GM23338 (cell line): ENCODE data around the gene PDCD10. TPM values are rescaled to one million over a fixed set of nuclear protein-coding genes. Genes with fewer than 3 reads are reported as not detected.

Experiments
- ATAC-seq: fragments of 200-7000 bp; cut with Tn5 transposase; 3 replicates; pipeline ENCODE4 v1.9.1; 2020
- DNase-seq: peaks from one replicate; pipeline ENCODE4 v3.0.0-alpha.2; 2015; ENCODE audit warnings: low spot score
- H2AFZ ChIP-seq: fragments of 200-600 bp; sonication (generic); 2 replicates; pipeline ENCODE4 v1.8.0; 2016; ENCODE audit warnings: antibody characterized with exemption, mild to moderate bottlenecking, moderate library complexity
- H3F3A ChIP-seq: fragments of 200-600 bp; sonication (generic); replicated peaks from 2 replicates; pipeline ENCODE4 v1.8.0; 2017; ENCODE audit warnings: antibody characterized with exemption, mixed run types, low read depth
- H3K27ac ChIP-seq: fragments of 200-600 bp; sonication (generic); 2 replicates; pipeline ENCODE4 v1.6.1; 2016; ENCODE audit warnings: low read depth
- H3K27me3 ChIP-seq: fragments of 200-600 bp; sonication (generic); 2 replicates; pipeline ENCODE4 v1.8.0; 2016; ENCODE audit warnings: mild to moderate bottlenecking, mixed run types, moderate library complexity; ENCODE audit not compliant: insufficient read depth
- H3K36me3 ChIP-seq: fragments of 200-600 bp; sonication (generic); 2 replicates; pipeline ENCODE4 v1.8.0; 2016; ENCODE audit warnings: mild to moderate bottlenecking; ENCODE audit not compliant: insufficient read depth
- H3K4me1 ChIP-seq: fragments of 200-600 bp; sonication (generic); 2 replicates; pipeline ENCODE4 v1.8.0; 2016; ENCODE audit warnings: mild to moderate bottlenecking, moderate library complexity; ENCODE audit not compliant: insufficient read depth
- H3K4me2 ChIP-seq: fragments of 200-600 bp; sonication (generic); 2 replicates; pipeline ENCODE4 v1.7.1; 2017; ENCODE audit warnings: mixed run types
- H3K4me3 ChIP-seq: fragments of 200-600 bp; sonication (generic); 2 replicates; pipeline ENCODE4 v1.6.1; 2016; ENCODE audit warnings: mixed run types
- H3K79me2 ChIP-seq: fragments of 200-600 bp; sonication (generic); replicated peaks from 2 replicates; pipeline ENCODE4 v1.8.0; 2017; ENCODE audit warnings: mild to moderate bottlenecking; ENCODE audit not compliant: insufficient read depth
- H3K9me2 ChIP-seq: fragments of 200-600 bp; sonication (generic); 2 replicates; pipeline ENCODE4 v1.8.0; 2017; ENCODE audit not compliant: insufficient read depth
- H4K20me1 ChIP-seq: fragments of 200-600 bp; sonication (generic); replicated peaks from 2 replicates; pipeline ENCODE4 v1.8.0; 2017; ENCODE audit warnings: mild to moderate bottlenecking; ENCODE audit not compliant: insufficient read depth
- H3K27ac Mint-ChIP-seq: 2 replicates; pipeline ENCODE4 v1.8.0; 2020; ENCODE audit warnings: inconsistent platforms, mild to moderate bottlenecking, moderate library complexity, mixed read lengths
- H3K27me3 Mint-ChIP-seq: 3 replicates; pipeline ENCODE4 v1.8.0; 2022; ENCODE audit warnings: low read depth, mild to moderate bottlenecking, moderate library complexity, mixed read lengths, inconsistent platforms; ENCODE audit not compliant: insufficient read depth, poor library complexity
- H3K36me3 Mint-ChIP-seq: 3 replicates; pipeline ENCODE4 v1.8.0; 2021; ENCODE audit warnings: low read depth, mild to moderate bottlenecking, inconsistent platforms, moderate library complexity, mixed read lengths
- H3K4me1 Mint-ChIP-seq: 3 replicates; pipeline ENCODE4 v1.8.0; 2020; ENCODE audit warnings: mild to moderate bottlenecking, inconsistent platforms, mixed read lengths
- H3K4me3 Mint-ChIP-seq: 3 replicates; pipeline ENCODE4 v1.8.0; 2021; ENCODE audit warnings: moderate library complexity, mild to moderate bottlenecking, inconsistent platforms, mixed read lengths
- H3K9me3 Mint-ChIP-seq: 3 replicates; pipeline ENCODE4 v1.8.0; 2020; ENCODE audit warnings: moderate library complexity, mild to moderate bottlenecking, inconsistent platforms, mixed read lengths
- CREB1 ChIP-seq: fragments of 250-450 bp; sonication (Bioruptor Pico); IDR thresholded peaks from 2 replicates; pipeline ENCODE4 v1.5.0; 2020; ENCODE audit warnings: low read depth, mild to moderate bottlenecking, moderate library complexity
- EZH2 ChIP-seq: fragments of 200-600 bp; sonication (generic); IDR thresholded peaks from one replicate; pipeline ENCODE4 v1.8.0; 2017; ENCODE audit warnings: antibody characterized with exemption, mild to moderate bottlenecking, low read depth; ENCODE audit not compliant: unreplicated experiment
- JUNB ChIP-seq: IDR thresholded peaks from one replicate; pipeline ENCODE4 v1.6.1; 2016; ENCODE audit warnings: antibody characterized with exemption; ENCODE audit not compliant: unreplicated experiment
- NANOG ChIP-seq: IDR thresholded peaks from 2 replicates; pipeline ENCODE4 v1.6.1; 2016; ENCODE audit warnings: antibody characterized with exemption, borderline replicate concordance
- POLR2AphosphoS5 ChIP-seq: IDR thresholded peaks from 2 replicates; pipeline ENCODE4 v1.6.1; 2016; ENCODE audit warnings: antibody characterized with exemption, low read depth
- STAT1 ChIP-seq: IDR thresholded peaks from one replicate; pipeline ENCODE4 v1.6.1; 2016; ENCODE audit warnings: antibody characterized with exemption; ENCODE audit not compliant: unreplicated experiment
- ZNF114 ChIP-seq: fragments of 250-450 bp; sonication (Bioruptor Pico); IDR thresholded peaks from 2 replicates; pipeline ENCODE4 v1.5.0; 2020; ENCODE audit warnings: mild to moderate bottlenecking, moderate library complexity
- ZNF331 ChIP-seq: fragments of 250-450 bp; sonication (Bioruptor Pico); IDR thresholded peaks from 2 replicates; pipeline ENCODE4 v1.5.0; 2020; ENCODE audit warnings: low read depth, mild to moderate bottlenecking, moderate library complexity
- polyA plus RNA-seq: library from polyadenylated mRNA; unstranded; fragments of >200 nt; fragmentation: Nextera tagmentation; extraction: Ambion mirVana; gene quantifications from 2 replicates; pipeline ENCODE4 v1.2.1, GENCODE V29; 2016
- total RNA-seq: library from RNA; depleted of rRNA; stranded (reverse); fragments of >200 nt; shearing (Covaris generic); gene quantifications from 2 replicates; pipeline ENCODE4 v1.2.3, GENCODE V29; 2014
- TF ChIP-seq, protein P1 (sequence below): IDR thresholded peaks from 2 replicates; pipeline ENCODE4 v1.6.1; 2016; ENCODE audit warnings: antibody characterized with exemption

The PDCD10 gene
- total and polyA plus RNA-seq, 2 experiments from 2014 or later = 95.2 to 125 TPM

DNA sequence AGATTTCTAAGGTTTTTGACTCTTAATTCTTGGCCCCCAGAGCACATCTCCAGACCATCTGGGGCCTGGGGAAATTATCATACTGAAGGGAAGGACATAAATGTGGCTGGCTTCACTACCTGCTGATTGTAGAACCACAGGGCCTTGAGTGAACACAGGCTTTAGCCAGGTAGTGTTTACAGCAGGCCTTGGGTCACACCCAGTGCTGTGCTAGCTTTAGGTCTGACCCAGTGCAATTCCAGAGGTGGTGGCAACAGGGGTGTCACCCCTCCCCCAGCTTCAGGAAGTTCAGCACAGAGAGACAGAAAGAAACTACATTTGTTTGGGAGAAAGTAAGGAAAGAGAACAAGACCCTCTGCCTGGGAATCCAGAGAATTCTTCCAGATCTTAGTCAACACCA lies 24.1 kb downstream of the PDCD10 start:
- H3K4me1 Mint-ChIP-seq = peaks cover 22% of the 10 kb centered on the region
- TF ChIP-seq POLR2AphosphoS5 (no peak), CREB1 (CRISPR knock-in tag) (no peak), ZNF114 (CRISPR knock-in tag) (no peak), JUNB (no peak)
- TF ChIP-seq, protein P1, sequence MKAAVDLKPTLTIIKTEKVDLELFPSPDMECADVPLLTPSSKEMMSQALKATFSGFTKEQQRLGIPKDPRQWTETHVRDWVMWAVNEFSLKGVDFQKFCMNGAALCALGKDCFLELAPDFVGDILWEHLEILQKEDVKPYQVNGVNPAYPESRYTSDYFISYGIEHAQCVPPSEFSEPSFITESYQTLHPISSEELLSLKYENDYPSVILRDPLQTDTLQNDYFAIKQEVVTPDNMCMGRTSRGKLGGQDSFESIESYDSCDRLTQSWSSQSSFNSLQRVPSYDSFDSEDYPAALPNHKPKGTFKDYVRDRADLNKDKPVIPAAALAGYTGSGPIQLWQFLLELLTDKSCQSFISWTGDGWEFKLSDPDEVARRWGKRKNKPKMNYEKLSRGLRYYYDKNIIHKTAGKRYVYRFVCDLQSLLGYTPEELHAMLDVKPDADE = no peak
- no peak for DNase-seq
- Histone ChIP-seq H3K27me3 (no peaks in the 10 kb centered on the region), H3K4me3 (no peak overlapping the region), H3K4me2 (no peak overlapping the region), H3K79me2 (peaks cover 85% of the 10 kb centered on the region), H3K27ac (no peak overlapping the region), H3K36me3 (no peaks in the 10 kb centered on the region), H3K9me2 (peaks cover 7% of the 10 kb centered on the region; the same call in 1 of the 2 replicates), H3K4me1 (no peaks in the 10 kb centered on the region), H4K20me1 (no peaks in the 10 kb centered on the region), H3F3A (no peaks in the 10 kb centered on the region), H2AFZ (no peak overlapping the region)
- peak overlapping the region; percentile 8; the same call in 1 of the 2 replicates for H3K27ac Mint-ChIP-seq
- no peaks in the 10 kb centered on the region for H3K27me3 Mint-ChIP-seq
- H3K4me3 Mint-ChIP-seq = no peak overlapping the region
- H3K36me3 Mint-ChIP-seq = peaks cover 41% of the 10 kb centered on the region
- H3K9me3 Mint-ChIP-seq = no peaks in the 10 kb centered on the region
- no peak for ATAC-seq

DNA sequence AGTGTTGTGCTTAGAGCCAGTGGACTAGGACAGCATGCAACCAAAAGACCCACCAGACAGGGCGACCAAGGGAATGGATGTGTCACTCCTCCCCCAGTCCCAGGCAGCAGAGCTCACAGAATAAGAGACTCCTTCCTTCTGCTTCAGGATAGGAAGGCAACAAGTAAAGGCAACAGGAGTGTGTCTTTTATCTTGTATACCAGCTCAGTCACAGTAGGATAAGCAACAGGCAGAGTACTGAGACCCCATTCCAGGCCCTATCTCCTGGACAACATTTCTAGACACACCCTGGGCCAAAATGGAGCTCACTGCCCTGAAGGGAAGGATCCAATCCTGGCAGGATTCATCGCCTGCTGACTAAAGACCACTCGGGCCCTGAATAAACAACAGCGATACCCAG lies 25.0 kb downstream of the PDCD10 start:
- no peak for ATAC-seq
- Histone ChIP-seq H3F3A (no peaks in the 10 kb centered on the region), H3K27ac (no peak overlapping the region), H3K9me2 (peaks cover 7% of the 10 kb centered on the region; the same call in 1 of the 2 replicates), H3K4me3 (no peak overlapping the region), H3K79me2 (peaks cover 83% of the 10 kb centered on the region), H3K4me1 (no peaks in the 10 kb centered on the region), H2AFZ (no peak overlapping the region), H3K36me3 (no peaks in the 10 kb centered on the region), H3K4me2 (no peak overlapping the region), H4K20me1 (no peaks in the 10 kb centered on the region), H3K27me3 (no peaks in the 10 kb centered on the region)
- Mint-ChIP-seq H3K27ac (no peak overlapping the region), H3K36me3 (peaks cover 41% of the 10 kb centered on the region), H3K4me3 (no peak overlapping the region), H3K27me3 (no peaks in the 10 kb centered on the region), H3K9me3 (no peaks in the 10 kb centered on the region), H3K4me1 (peaks cover 22% of the 10 kb centered on the region)
- TF ChIP-seq, protein P1 = no peak
- TF ChIP-seq ZNF331 (CRISPR knock-in tag) (no peak), CREB1 (CRISPR knock-in tag) (no peak), STAT1 (no peak), POLR2AphosphoS5 (no peak), EZH2 (no peak), NANOG (no peak)
- DNase-seq = no peak
